Stomach (tissue), 19 donors: Measurements from ENCODE around the gene DEFB113. TPM values are rescaled to one million over a fixed set of nuclear protein-coding genes. Genes with fewer than 3 reads are reported as not detected.

ENCODE experiments used
- DNase-seq, 2 donors: peaks; one replicate each; pipeline versions ENCODE4 v3.0.0 to v3.0.0-alpha.2; 2013 to 2019
- H3K27ac ChIP-seq, 5 donors: fragments of 200-600 bp in 4 of 5; sonication (generic) in 4 of 5; one replicate each; pipeline ENCODE4 v1.5.1; 2013 to 2019; ENCODE audit warnings: mild to moderate bottlenecking in 1 of 5, moderate library complexity in 1 of 5
- H3K27me3 ChIP-seq, 3 donors: fragments of 200-600 bp; sonication (generic); one replicate each; pipeline ENCODE4 v1.5.1; 2017 to 2019; ENCODE audit warnings: mixed run types in 1 of 3
- H3K36me3 ChIP-seq, 4 donors: fragments of 200-600 bp; sonication (generic); 1 replicate in 3 of 4; 2 replicates in 1 of 4; pipeline ENCODE4 v1.5.1; 2016 to 2019
- H3K4me1 ChIP-seq, 4 donors: fragments of 200-600 bp; sonication (generic); one replicate each; pipeline ENCODE4 v1.5.1; 2016 to 2019
- H3K4me3 ChIP-seq, 4 donors: fragments of 200-600 bp; sonication (generic) in 3 of 4; one replicate each; pipeline ENCODE4 v1.5.1; 2016 to 2019; ENCODE audit warnings: mild to moderate bottlenecking in 1 of 4
- H3K9me3 ChIP-seq, 4 donors: fragments of 200-600 bp; sonication (generic); one replicate each; pipeline ENCODE4 v1.5.1; 2016 to 2019
- EP300 ChIP-seq: sonication (generic); formaldehyde crosslinking; IDR thresholded peaks from one replicate; pipeline ENCODE4 v1.6.1; 2017; ENCODE audit warnings: antibody characterized with exemption
- POLR2A ChIP-seq, 4 donors: fragments of 450-650 bp; IDR thresholded peaks; one replicate each; pipeline ENCODE4 v1.6.1; 2016; ENCODE audit warnings: antibody characterized with exemption in 4 of 4, control low read depth in 2 of 4, mild to moderate bottlenecking in 1 of 4, moderate library complexity in 1 of 4
- POLR2AphosphoS5 ChIP-seq, 3 donors: sonication (generic); formaldehyde crosslinking; IDR thresholded peaks; one replicate each; pipeline ENCODE4 v1.6.1; 2016; ENCODE audit warnings: antibody characterized with exemption in 3 of 3
- WGBS, 5 donors: extraction: QIAGEN DNeasy Blood & Tissue Kit in 3 of 5; methylation state at CpG; one replicate each; pipeline versions ENCODE4 v1.1.5 to v1.1.7; 2013 to 2018; 5-methylcytosine and 5-hydroxymethylcytosine counted together
- intact Hi-C: fragments of 100-400 bp; cut with DNase I; formaldehyde crosslinking; loops from one replicate; pipeline ENCODE4 v1.15.1; 2023; ENCODE audit warnings: low total_unique reads
- long read RNA-seq, 10 donors: transcript quantifications; one replicate each; lab custom pipeline, GENCODE V29; 2026
- polyA plus RNA-seq, 3 donors: library from polyadenylated mRNA; stranded (reverse); fragments of 200-250 nt; gene quantifications; one replicate each; pipeline ENCODE4 v1.2.3, GENCODE V29; 2013
- total RNA-seq, 5 donors: library from RNA; depleted of rRNA; stranded (reverse); fragments of >200 nt; gene quantifications; one replicate each; pipeline versions ENCODE4 v1.1.0 to v1.2.3, GENCODE V29; 2014 to 2016
- TF ChIP-seq, protein P1 (sequence below), 7 experiments: fragments of 450-650 bp in 4 of 7; fragments of 200-600 bp in 3 of 7; sonication (generic) in 3 of 7; IDR thresholded peaks; one replicate each; pipeline ENCODE4 v1.5.1; 2016 to 2019; ENCODE audit warnings: antibody characterized with exemption in 7 of 7, control low read depth in 2 of 7, mild to moderate bottlenecking in 1 of 7
- donor health status: healthy with polysubstance abuse.
- donor health status: Bipolar disorder and iron deficiency.
- donor health status: healthy.

Gene DEFB113, protein sequence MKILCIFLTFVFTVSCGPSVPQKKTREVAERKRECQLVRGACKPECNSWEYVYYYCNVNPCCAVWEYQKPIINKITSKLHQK
- total RNA-seq (not detected), polyA plus RNA-seq (not detected)
- long read RNA-seq, donor 1 = 0 reads
- long read RNA-seq, donor 2 = 0 reads
- long read RNA-seq, donor 3 = 0 reads
- long read RNA-seq, donor 4 = 0 reads
- long read RNA-seq, donor 5 = 0 reads
- long read RNA-seq, donor 6 = 0 reads
- long read RNA-seq, donor 7 = 0 reads
- long read RNA-seq, donor 8 = 0 reads
- long read RNA-seq, donor 9 = 0 reads
- long read RNA-seq, donor 10 = 0 reads

DNA sequence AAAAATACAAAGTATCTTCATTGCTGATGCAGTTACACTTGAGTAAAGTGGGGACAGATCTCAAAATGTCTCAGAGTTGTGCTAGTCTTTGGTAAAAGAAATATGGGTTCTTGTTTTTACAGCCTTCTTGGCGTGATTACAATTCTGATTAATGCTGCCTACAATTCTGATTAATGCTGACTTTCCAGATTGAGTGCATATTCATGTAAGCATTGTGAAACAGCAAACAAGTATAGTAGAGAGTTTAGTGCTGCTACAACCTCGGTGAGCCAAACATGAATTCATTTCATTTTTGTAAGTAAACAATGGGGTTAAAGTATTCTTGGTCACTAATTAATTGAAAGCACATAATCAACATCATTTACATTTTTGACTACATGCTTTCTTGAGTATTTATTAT, at the start of gene DEFB113:
DEFB113 (minus strand) TSS at position 21 of the 400 bp plus-strand sequence; CDS start at position 21, 0 bp downstream.
- no peaks in the 10 kb centered on the region for H3K9me3 ChIP-seq
- no peak within 1 kb of the TSS for H3K4me3 ChIP-seq
- no peak for DNase-seq
- TF ChIP-seq POLR2AphosphoS5 (IDR thresholded peaks at IDR 0.05) (no peak), EP300 (no peak), POLR2A (IDR thresholded peaks at IDR 0.05) (no peak)
- TF ChIP-seq, protein P1, sequence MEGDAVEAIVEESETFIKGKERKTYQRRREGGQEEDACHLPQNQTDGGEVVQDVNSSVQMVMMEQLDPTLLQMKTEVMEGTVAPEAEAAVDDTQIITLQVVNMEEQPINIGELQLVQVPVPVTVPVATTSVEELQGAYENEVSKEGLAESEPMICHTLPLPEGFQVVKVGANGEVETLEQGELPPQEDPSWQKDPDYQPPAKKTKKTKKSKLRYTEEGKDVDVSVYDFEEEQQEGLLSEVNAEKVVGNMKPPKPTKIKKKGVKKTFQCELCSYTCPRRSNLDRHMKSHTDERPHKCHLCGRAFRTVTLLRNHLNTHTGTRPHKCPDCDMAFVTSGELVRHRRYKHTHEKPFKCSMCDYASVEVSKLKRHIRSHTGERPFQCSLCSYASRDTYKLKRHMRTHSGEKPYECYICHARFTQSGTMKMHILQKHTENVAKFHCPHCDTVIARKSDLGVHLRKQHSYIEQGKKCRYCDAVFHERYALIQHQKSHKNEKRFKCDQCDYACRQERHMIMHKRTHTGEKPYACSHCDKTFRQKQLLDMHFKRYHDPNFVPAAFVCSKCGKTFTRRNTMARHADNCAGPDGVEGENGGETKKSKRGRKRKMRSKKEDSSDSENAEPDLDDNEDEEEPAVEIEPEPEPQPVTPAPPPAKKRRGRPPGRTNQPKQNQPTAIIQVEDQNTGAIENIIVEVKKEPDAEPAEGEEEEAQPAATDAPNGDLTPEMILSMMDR (IDR thresholded peaks at IDR 0.05) = no peak
- no peaks in the 10 kb centered on the region for H3K36me3 ChIP-seq
- no peaks in the 10 kb centered on the region for H3K4me1 ChIP-seq
- no peak within 1 kb of the TSS for H3K27ac ChIP-seq
- WGBS, 5 donors = 38 to 48% (median 39%) methylated on average over 2 of the region's 2 CpGs
- H3K27me3 ChIP-seq = no peaks in the 10 kb centered on the region
- intact Hi-C loops = no loop called here

DNA sequence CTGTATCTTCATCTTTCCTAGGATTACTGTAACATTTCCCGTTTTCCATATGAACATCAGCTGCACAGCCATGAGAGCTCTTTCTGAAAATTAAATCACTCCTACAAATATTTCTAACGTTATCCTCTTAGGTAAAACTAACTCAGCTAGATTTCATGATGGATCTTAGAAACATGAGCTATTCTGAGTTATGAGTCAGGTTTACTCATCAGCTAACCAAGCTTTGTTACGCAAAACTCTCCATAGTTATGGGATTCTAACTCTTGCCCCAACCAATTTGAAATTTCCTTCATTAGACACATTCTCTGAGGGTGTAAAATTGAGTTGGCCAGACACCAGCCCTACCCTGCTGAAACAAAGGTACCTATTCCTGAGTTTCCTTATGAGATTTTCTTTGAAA, 38.4 kb upstream of the DEFB113 start:
- Histone ChIP-seq H3K4me3 (no peak overlapping the region), H3K27me3 (no peaks in the 10 kb centered on the region), H3K36me3 (no peaks in the 10 kb centered on the region), H3K4me1 (no peaks in the 10 kb centered on the region), H3K9me3 (no peaks in the 10 kb centered on the region), H3K27ac (no peak overlapping the region)
- DNase-seq = no peak
- intact Hi-C loops = no loop called here
- 71 to 83% (median 77%) methylated on average over 3 of the region's 3 CpGs for WGBS, 5 donors
- TF ChIP-seq EP300 = no peak
- TF ChIP-seq, protein P1 (IDR thresholded peaks at IDR 0.05) = no peak
- no peak for TF ChIP-seq POLR2A (IDR thresholded peaks at IDR 0.05)
- no peak for TF ChIP-seq POLR2AphosphoS5 (IDR thresholded peaks at IDR 0.05)

DNA sequence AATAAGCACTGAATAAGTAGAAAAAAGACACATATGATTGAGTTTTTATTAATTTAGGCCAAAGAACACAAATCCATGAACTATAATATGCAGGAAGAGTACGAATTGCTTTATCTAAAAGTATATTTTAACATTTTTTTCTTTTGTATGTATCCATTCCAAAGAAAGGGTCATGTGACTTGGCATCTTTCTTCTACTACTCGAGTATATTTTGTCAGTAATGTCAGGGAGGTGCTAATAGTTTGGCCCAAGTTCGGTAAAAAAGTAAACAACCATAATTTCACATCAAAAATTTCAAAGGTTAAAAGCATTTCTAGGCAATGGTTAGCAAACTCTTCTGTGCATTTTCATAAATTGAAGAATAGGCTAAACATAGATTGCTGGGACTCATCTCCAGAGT, 33.7 kb upstream of the DEFB113 start:
- H3K9me3 ChIP-seq = no peaks in the 10 kb centered on the region
- no peaks in the 10 kb centered on the region for H3K4me1 ChIP-seq
- DNase-seq = no peak
- no peak overlapping the region for H3K4me3 ChIP-seq
- no peaks in the 10 kb centered on the region for H3K27me3 ChIP-seq
- H3K36me3 ChIP-seq = no peaks in the 10 kb centered on the region
- WGBS, 5 donors = 46 to 59% (median 52%) methylated on average over 3 of the region's 3 CpGs
- no peak overlapping the region for H3K27ac ChIP-seq
- TF ChIP-seq POLR2A (IDR thresholded peaks at IDR 0.05) (no peak), EP300 (no peak), POLR2AphosphoS5 (IDR thresholded peaks at IDR 0.05) (no peak)
- TF ChIP-seq, protein P1 (IDR thresholded peaks at IDR 0.05) = no peak
- intact Hi-C loops = no loop called here

DNA sequence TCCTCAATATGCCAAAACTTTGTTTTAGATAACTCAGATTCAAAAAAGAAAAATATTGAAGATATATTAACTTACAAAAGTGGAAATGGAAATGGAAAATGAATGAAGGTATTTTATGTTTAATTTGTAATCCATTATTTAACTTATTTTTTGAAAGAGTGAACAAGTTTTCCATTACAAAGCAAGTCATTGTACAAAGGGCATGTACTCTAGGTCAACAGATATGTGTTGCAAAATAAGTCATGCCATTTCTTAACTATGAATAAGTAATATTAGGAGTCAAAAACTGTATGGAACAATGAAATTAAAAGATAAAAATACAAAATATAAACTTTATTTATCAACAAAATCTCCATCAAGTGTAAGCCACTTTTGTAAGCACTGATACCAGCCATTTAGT, 25.9 kb upstream of the DEFB113 start:
- Histone ChIP-seq H3K4me3 (no peak overlapping the region), H3K27me3 (peaks cover 0 to 7% (median 1%) of the 10 kb centered on the region in 3 donors), H3K36me3 (no peaks in the 10 kb centered on the region), H3K27ac (no peak overlapping the region), H3K4me1 (no peaks in the 10 kb centered on the region), H3K9me3 (no peaks in the 10 kb centered on the region)
- TF ChIP-seq, protein P1 (IDR thresholded peaks at IDR 0.05) = no peak
- TF ChIP-seq EP300 (no peak), POLR2A (IDR thresholded peaks at IDR 0.05) (no peak), POLR2AphosphoS5 (IDR thresholded peaks at IDR 0.05) (no peak)
- no peak for DNase-seq
- intact Hi-C loops = no loop called here
